Stimulated activated CD4-positive, alpha-beta T cell treated with anti-CD3 and anti-CD28 coated beads, Interleukin-4, amount 100 ng/mL, for 1 hour (primary cell): ENCODE data around the gene RTF1.

ENCODE experiments used
- DNase-seq: peaks from one replicate; pipeline ENCODE4 v3.0.0-alpha.2; 2020

Gene RTF1

GRCh38 chr15:41490355-41490754, 73.5 kb downstream of the RTF1 start:
- DNase-seq = peak; percentile 23

DNA sequence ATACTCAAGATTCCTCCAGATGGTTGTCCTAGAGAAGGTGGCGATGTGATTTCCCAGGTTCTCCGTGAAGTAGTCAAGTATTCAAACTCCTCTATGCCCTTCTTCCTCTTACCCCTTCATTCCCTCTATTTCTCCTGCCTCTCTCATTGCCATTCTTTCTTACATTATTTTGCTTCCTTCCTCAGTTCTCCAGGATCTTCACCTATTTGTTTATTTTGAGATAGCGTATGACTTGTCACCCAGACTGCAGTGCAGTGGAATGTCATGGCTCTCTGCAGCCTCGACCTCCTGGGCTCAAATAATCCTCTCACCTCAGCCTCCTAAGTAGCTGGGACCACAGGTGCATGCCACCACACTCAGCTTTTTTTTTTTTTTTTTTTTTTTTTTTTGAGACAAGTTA, 75.0 kb downstream of the RTF1 start:
- no peak for DNase-seq

DNA sequence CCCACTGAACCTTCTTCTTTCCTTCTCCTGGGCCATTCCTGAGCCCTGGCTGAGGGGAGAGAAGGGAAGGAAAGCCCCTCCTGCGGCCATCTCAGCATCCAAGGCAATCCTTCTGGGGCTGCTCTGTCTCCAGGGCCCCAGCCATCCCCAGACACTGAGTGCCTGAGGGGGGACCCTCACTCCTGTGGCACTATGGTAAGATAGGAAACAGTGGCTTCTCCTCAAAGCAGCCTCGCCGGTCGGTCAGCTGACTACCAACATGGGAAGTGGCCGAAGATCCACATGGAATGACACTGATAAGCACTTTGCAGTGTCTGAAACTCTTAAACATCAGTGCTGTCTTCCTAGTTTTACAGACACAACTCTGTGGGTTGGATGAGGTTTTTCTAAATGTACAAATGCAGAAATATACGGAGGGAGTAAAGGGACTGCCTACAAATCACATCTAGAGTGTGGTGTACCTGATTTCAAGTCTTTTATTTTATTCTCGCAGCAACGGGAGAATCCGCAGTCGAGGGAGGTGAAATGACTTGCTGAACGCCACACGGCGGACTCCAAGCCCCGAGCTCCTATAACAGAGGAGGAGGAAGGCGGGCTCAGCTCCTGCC, 75.8 kb downstream of the RTF1 start:
- DNase-seq = no peak

GRCh38 chr15:41493205-41493901, 76.5 kb downstream of the RTF1 start, which contains the start of gene ITPKA:
Gene ITPKA, plus strand, starts transcription at chr15:41493874. Its CDS starts 54 bp downstream, at chr15:41493928.
- peak; percentile 93 for DNase-seq

- no peak for DNase-seq
These were observed 77.0 kb downstream of the RTF1 start for GRCh38 chr15:41493902-41494189.

DNA sequence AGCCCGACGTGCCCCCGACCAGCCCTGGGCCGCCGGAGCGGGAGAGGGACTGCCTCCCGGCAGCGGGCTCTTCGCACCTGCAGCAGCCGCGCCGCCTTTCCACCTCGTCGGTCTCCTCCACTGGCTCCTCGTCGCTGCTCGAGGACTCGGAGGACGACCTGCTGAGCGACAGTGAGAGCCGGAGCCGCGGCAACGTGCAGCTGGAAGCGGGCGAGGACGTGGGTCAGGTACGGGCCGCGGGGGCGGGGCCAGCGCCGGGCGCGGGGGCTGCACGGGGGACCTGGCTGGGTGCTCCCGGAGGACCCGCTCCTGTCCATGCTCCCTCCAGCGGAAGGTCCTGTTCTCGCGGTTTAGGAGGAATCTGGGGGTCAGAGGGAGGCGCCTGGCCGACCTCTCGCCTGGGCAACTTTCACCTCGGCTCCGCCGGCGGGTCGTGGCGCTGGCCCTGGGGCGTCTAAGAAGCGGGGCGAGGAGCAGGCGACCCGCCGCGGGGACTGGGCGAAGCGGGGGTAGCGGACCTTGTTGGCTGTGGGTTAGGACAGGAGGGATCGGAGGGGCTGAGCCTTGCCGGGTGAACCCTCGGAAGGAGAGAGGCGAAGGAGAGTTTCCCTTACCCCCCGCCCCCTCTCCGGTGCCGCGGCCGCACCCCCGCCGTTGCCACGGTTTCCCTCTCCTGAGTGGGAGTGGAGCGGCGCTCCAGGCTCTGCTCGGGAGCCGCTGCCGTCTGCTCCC, 77.5 kb downstream of the RTF1 start:
- DNase-seq = peak; percentile 49

DNA sequence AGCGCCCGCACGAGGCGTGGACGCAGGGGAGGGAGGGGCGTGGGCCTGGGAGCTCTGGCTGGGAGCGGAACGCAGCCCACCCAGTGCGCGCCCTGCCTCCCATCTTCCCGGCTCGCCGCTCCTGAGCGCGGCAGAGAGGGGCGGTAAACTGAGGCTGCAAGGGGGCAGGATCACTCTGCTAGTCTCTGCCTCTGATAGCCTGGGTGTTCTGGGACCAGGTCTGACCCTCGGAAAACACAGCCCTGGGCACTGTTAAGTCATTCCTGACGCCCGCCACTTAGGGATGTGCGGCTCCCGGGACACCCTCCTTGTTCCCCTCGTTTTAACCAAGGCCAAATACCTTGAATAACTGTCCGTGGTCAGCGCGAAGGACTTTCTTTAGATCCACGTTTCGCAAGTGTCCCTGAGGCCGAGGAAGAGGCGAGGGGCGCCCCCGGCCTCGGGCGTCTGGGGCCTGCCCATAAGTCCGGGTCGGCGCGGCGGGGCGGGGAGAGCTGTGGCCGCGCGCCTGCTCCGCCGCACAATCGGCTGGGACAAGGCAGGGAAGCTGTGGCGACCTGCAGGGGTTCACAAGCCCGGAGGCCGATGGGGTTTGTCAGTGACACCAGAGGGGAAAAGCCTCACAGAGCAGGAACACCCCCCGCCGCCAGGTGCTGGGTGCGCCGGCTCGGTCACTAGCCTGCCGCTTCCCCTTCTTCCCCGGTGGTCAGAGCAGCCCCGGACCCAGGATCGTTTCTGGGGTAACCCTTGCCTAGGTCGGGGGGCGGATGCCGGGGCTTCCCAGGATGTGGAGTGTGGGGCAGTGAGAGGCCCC, 78.2 kb downstream of the RTF1 start:
- peak; percentile 52 for DNase-seq

- DNase-seq = no peak
These were observed 79.1 kb downstream of the RTF1 start for GRCh38 chr15:41495736-41496599.

DNA sequence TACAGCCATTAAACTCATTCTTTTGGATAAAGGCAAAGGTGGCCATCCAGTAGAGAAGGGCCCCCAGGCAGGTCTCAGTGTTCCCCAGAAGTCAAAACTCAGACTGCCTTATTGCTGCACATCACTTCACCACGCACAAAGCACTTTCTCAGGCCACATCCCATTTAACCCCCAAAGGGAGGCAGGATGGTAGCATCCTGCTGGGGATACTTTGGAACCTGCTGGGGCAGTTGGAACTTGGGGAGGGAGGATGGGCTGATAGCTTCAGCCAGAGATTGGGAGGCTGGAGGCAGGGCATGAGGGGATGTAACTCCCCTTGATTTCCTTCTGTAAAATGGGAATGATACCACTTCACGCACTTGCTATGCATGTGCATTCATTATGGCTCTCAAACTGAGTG, 81.8 kb downstream of the RTF1 start:
- DNase-seq = no peak

DNA sequence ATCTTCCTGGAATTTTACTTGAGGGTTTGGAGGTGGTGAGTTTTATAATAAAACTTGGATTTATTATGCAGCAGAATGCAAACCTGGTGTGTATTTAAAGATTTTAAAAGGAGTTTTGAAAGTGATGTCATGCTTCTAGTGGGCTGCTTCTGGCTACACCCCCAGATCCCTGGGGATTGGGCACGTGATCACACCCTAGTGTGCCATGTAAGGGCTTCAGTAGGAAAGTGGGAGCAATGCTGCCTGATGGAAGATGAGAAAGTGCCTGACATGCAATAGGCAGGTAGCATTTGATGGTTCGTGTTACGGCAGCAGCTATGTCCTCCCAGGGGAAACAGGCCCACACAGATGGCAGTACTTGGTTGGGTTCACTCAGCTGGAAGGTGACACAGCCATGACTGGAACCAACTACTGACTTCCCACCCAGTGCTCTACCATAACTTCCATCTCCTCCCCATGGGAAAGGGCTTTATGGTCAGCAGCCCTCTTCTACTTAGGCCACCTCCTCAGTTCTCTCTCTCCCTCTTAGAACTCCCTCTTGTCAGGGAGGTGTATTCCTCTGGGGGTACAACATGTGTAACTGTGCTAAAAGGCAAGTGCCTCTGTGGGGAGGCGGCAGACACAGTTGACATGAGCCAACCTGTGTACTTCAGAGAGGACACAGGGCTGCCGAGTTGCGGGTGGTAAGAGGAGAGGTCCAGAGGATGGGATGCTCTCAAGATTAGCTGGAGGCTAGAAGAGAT, 82.4 kb downstream of the RTF1 start:
- DNase-seq = no peak

DNA sequence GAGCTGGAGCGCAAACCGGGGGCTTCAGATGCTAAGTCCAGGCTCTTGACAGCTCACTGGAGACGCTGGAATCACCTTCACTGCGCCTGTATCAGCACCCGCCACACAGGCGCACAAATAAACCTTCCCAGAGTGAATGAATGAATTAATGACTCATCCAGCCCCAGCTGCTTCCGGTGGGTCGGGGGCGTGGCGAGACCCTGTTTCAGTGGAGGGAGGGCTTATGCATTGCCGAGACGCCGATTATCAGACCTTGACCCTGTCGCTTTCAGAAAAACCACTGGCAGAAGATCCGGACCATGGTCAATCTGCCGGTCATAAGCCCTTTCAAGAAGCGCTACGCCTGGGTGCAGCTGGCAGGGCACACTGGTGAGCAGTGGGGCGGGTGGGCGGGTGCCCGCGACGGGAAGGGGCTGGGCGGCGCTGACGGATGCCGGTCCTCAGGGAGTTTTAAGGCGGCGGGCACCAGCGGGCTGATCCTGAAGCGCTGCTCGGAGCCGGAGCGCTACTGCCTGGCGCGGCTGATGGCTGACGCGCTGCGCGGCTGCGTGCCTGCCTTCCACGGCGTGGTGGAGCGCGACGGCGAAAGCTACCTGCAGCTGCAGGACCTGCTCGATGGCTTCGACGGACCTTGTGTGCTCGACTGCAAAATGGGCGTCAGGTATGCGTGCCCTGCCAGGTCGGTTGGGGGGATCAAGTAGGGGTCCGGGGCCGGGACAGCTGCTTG, 84.5 kb downstream of the RTF1 start:
- DNase-seq = peak; percentile 48

DNA sequence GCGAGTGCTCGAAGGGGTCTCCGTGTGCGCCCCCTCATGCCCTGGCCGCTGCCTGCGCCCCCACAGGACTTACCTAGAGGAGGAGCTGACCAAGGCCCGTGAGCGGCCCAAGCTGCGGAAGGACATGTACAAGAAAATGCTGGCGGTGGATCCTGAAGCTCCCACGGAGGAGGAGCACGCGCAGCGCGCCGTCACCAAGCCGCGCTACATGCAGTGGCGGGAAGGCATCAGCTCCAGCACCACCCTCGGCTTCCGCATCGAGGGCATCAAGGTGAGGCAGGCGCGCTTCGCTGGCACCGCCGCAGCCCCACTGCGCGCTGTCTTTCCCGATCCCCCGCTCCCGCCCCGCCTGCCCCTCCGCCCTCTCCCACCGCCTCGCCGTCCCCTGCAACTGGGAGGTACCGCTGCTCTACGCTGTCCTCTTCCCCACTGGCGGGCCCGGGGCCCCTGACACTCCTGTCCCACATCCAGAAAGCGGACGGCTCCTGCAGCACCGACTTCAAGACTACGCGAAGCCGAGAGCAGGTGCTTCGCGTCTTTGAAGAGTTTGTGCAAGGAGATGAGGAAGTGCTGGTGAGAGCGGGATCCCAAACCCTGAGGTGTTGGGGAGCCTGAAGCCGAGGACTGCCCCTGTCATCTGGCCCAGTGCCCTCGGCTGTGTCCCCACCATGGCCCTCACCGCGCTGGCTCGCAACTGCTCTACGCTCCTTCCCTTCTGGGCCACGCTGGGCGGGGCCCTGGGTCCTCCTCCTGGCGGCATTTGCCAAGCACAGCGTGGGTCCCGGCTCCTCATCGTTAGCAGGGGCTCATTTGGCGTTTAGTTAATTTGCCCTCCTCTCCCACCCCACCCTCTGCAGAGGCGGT, 85.3 kb downstream of the RTF1 start:
- peak; percentile 34 for DNase-seq

DNA sequence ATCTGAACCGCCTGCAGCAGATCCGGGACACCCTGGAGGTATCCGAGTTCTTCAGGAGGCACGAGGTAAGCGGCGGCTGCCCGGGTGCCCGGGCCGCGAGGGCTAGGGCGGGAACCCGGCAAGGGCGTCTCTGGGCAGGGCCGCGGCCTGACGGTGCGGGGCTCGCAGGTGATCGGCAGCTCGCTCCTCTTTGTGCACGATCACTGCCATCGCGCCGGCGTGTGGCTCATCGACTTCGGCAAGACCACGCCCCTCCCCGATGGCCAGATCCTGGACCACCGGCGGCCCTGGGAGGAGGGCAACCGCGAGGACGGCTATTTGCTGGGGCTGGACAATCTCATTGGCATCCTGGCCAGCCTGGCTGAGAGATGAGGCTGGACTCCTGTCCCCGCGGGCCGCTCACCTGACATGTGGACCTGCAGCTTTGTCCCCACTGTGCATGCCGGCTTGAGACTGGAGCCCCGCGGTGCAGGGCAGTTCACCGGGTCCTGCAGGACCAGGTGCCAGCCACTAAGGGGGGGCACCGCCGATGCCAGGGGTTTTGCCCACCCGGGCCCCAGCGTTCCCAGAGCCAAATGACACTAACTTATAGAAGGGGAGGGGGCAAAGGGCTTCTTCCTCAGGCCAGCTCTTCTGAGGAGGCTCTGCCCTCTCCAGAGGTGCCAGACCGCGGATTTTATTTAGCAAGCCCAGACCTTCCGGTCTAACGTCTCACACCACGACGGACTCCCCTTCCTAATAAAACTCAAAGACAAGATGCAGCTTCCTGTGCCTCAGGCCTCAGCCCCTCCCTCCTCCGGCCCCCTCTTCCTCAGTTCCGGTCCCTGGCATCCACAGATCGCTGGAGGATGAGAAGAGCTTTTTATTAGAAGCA, 86.1 kb downstream of the RTF1 start:
- no peak for DNase-seq

DNA sequence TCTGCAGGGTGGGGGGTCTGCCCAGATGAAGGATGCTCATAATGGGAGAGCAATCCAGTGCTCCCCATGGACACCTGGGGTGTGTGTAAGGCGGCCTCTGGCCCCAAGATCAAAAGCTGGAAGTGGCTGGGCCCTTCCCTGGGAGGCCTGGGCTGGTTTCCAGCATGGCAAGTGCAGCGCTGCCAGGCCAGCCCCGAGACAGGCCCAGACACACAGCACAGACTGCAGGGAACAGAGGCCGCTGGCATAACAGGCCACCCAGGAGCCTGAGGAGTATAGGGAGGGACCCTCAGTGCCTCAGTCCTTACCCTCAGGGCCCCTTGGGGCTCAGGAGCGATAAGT, 86.7 kb downstream of the RTF1 start:
- no peak for DNase-seq

DNA sequence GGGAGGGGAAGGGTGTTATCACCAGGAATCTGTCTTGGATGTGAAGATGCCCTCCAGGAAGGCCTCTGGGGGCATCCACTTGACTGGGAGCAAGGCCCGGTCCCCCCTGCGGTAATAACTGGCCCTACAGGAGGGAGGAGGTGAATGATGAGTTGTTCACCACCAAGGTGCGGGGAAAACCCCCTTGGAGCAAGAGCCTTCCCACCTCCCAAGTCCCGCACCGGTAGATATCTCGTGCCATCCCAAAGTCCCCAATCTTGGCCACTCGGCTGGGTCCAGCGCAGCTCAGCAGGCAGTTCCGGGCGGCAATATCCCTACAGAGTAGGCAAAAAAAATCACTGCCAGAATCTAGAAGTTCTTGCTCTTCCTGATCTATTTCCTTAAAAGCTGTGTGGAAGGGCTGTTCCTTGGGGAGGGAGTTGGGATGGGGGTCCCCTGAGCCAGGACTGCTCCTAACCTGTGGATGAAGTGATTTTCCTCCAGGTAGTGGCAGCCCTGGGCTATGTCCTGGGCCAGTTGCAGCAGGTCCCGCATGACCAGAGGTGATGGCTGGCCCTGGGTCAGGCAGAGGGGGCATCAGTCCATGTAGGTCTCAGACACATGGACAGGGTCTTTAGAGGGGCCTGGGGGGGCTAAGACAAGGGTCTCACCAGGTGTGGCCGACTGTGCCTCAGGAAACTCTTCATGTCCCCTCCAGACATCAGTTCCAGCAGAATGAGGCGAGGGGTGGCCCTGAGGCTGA, 88.0 kb downstream of the RTF1 start:
- DNase-seq = no peak

DNA sequence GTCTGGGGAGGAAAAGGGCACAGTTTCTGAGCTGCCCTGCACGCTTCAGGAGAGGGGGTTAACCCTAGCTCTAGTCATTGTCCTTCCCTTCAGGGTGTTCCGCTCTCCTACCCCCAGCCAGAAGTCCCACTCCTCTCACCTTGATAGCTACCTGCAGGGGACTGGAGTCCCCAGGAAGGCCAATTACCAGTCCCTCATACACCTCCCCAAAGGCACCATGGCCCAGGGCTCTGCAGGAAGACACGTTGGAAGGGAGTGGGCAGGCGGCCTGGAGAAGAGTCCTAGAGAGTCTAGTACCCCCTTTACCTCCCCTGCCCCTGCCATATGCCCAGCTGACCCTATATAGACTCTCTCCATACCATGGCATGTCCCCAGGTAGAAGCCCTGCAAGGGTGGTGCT, 88.9 kb downstream of the RTF1 start:
- no peak for DNase-seq

GRCh38 chr15:41506796-41507341, 90.0 kb downstream of the RTF1 start:
- no peak for DNase-seq

DNA sequence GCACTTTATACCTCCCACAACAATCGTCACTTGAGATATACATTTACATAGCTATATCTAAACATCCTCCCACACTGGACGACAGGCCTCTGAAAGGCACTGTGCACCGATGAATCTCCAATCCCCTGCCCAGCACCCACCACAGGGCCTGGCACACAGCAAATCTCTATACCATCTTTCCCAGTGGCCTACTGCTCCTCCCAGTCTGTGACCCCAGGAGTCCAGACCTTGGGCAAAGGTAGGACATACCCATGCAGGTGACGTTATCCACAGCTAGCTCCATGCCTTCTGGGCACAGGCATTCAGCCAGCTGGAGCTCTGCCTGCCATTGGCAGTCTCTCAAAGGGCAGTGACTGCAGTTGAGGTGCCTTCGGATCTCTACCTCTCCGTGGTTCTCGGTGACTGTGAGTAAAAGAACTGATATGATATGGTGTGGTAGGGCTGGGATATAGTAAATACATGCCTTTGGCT, 91.0 kb downstream of the RTF1 start:
- no peak for DNase-seq
